Muscle of leg (tissue), 11 donors: ENCODE results near the gene KRTAP5-1. TPM values are rescaled to one million over a fixed set of nuclear protein-coding genes. Genes with fewer than 3 reads are reported as not detected.

Source experiments
- DNase-seq: peaks from one replicate; pipeline ENCODE4 v3.0.0; 2013
- H3K27ac ChIP-seq: one replicate; pipeline ENCODE4 v1.5.1; 2013; ENCODE audit warnings: mild to moderate bottlenecking, low read length, control low read depth
- H3K27me3 ChIP-seq: one replicate; pipeline ENCODE4 v1.6.1; 2013; ENCODE audit warnings: low read length; ENCODE audit not compliant: control insufficient read depth, insufficient read depth
- H3K36me3 ChIP-seq: one replicate; pipeline ENCODE4 v1.6.1; 2013; ENCODE audit warnings: low read length; ENCODE audit not compliant: control insufficient read depth, insufficient read depth
- H3K4me1 ChIP-seq: one replicate; pipeline ENCODE4 v1.6.1; 2013; ENCODE audit warnings: low read length; ENCODE audit not compliant: control insufficient read depth, insufficient read depth
- H3K4me3 ChIP-seq: one replicate; pipeline ENCODE4 v1.5.1; 2013; ENCODE audit warnings: low read length, control low read depth
- H3K9me3 ChIP-seq: replicated peaks from 2 replicates; pipeline ENCODE4 v1.6.1; 2013; ENCODE audit warnings: low read depth, low read length; ENCODE audit not compliant: control insufficient read depth
- WGBS: methylation state at CpG from one replicate; pipeline ENCODE4 v1.1.5; 2013; ENCODE audit warnings: missing lambda C conversion rate; ENCODE audit not compliant: insufficient coverage; 5-methylcytosine and 5-hydroxymethylcytosine counted together
- polyA plus RNA-seq, 8 donors: library from polyadenylated mRNA; unstranded; fragments of 120-200 nt; gene quantifications; one replicate each; pipeline versions ENCODE4 v1.2.1 to v1.2.3, GENCODE V29; 2013; ENCODE audit warnings: inconsistent platforms in 1 of 8, low replicate concordance in 1 of 8; ENCODE audit not compliant: insufficient read length in 8 of 8, insufficient read depth in 1 of 8
- total RNA-seq: library from RNA; stranded (reverse); fragments of 120-200 nt; gene quantifications from one replicate; pipeline ENCODE4 v1.2.4, GENCODE V29; 2013

Gene KRTAP5-1
- total and polyA plus RNA-seq, 9 donors, result 0.26 to 0.97 (median 0.54) TPM; not detected in 1

DNA sequence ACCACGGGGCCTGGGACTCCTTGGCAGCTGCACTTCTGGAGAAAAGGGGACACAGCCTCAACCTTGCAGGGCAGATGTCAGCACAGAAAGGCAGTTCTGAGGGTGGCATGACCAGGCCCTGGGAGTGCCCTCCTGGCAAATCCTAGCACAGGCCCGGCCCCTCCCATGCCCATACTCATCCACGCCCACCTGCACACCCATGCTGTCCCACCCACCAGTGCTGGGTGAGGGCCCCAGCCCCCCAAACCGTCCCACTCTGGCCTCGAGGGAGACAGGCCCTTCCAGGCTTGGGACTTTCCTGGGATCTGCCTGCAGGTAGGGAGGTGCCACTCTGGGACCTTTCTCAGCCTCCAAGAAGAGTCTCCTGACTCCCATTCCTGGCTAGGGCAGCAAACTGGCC is 23.1 kb downstream of the KRTAP5-1 start:
- H3K27me3 ChIP-seq, result no peaks in the 10 kb centered on the region
- no peaks in the 10 kb centered on the region for H3K9me3 ChIP-seq
- 86% methylated on average over 5 of the region's 5 CpGs for WGBS
- H3K4me3 ChIP-seq, result no peak overlapping the region
- no peak overlapping the region for H3K27ac ChIP-seq
- H3K36me3 ChIP-seq, result peaks cover 61% of the 10 kb centered on the region
- no peak for DNase-seq
- peaks cover 68% of the 10 kb centered on the region for H3K4me1 ChIP-seq

DNA sequence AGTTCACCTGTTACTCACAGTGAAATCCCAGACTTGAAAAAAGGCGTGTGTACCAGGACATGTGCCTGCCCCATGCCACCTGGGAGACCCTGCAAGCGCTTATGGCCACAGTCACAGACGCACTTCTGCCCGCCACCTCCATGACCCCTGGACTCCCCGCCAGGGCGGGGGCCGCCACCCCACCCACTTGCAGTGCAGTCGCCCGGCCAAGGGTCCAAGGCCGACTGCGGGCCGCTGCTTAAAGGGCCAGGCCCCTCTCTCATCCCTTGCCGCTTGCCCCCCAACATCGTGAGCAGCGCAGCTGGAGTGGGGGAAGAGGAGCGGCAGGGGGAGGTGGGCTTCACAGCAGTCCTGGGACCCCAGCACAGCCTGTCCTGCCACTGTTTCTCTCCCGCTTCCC is 23.8 kb downstream of the KRTAP5-1 start:
- 89% methylated on average over 13 of the region's 17 CpGs for WGBS
- Histone ChIP-seq H3K9me3 (no peaks in the 10 kb centered on the region), H3K27ac (no peak overlapping the region), H3K4me3 (no peak overlapping the region), H3K27me3 (no peaks in the 10 kb centered on the region), H3K4me1 (peaks cover 62% of the 10 kb centered on the region), H3K36me3 (peaks cover 59% of the 10 kb centered on the region)
- no peak for DNase-seq

DNA sequence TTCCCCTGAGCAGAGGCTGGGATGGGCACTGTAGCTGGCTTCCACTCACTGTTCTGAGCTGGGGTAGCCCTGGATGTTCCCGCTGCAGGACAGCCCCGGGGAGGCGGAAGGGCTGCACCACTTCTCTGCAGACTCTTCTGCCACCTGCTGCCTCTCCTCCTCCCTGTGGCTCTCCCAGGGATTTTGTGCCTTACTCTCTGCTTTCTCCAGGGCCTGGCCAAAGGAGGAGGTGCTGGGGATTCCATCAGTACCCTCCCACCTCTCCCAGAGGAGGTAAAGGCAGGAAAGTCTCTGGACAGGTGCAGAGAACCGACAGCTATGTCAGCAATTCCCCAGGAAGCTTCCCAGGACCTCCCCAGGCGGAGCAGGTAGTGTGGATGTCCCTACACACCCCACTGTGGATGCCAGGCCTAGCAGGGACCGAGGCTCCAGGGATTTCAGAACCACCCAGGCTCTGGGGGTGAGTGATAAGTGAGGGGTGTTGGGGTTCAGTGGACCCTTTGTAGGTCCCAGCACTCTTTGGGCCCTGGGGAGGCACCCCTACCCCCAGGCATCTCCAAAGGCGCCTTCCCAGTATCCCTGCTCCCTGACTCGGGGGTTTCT is 24.3 kb downstream of the KRTAP5-1 start:
- H3K27me3 ChIP-seq, result no peaks in the 10 kb centered on the region
- peaks cover 58% of the 10 kb centered on the region for H3K36me3 ChIP-seq
- H3K9me3 ChIP-seq, result no peaks in the 10 kb centered on the region
- H3K4me1 ChIP-seq, result peaks cover 59% of the 10 kb centered on the region
- 86% methylated on average over 2 of the region's 8 CpGs for WGBS
- no peak overlapping the region for H3K4me3 ChIP-seq
- H3K27ac ChIP-seq, result peak overlapping the region; percentile 89
- no peak for DNase-seq

DNA sequence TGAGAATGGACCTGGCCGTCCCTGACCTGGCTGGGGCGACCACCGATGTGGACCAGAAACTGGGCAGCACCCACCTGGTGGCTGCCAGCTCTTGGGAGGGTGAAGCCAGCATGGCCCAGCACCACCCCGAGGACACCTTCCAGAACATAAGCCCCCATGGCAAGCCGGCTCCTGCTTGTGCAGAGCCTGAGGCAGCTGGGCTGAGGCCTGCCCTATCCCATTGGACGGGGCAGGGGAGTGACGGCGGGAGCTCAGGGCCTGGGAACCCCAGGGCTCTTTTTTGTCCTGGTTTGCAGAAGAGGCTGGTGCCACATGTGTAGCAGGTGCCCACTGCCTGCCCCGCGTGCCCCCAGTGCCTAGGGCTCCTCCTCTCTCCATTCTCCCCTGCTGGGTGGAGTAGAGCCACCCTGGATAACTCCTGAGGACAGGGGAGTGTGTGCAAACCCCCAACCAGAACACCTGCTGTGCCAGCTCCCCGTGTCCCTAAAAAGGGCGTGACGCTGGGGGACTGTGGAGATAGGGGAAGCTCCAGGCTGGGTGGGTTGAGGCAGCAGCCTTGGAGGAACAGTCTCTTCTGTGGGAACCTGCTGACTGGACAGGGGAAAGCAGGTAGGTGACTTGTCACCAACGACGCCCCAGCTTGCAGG is 25.0 kb downstream of the KRTAP5-1 start:
- DNase-seq, result no peak
- Histone ChIP-seq H3K4me1 (peaks cover 54% of the 10 kb centered on the region), H3K27me3 (no peaks in the 10 kb centered on the region), H3K9me3 (no peaks in the 10 kb centered on the region), H3K27ac (peak overlapping the region; percentile 89), H3K4me3 (no peak overlapping the region), H3K36me3 (peaks cover 56% of the 10 kb centered on the region)
- WGBS, result 78% methylated on average over 8 of the region's 15 CpGs

DNA sequence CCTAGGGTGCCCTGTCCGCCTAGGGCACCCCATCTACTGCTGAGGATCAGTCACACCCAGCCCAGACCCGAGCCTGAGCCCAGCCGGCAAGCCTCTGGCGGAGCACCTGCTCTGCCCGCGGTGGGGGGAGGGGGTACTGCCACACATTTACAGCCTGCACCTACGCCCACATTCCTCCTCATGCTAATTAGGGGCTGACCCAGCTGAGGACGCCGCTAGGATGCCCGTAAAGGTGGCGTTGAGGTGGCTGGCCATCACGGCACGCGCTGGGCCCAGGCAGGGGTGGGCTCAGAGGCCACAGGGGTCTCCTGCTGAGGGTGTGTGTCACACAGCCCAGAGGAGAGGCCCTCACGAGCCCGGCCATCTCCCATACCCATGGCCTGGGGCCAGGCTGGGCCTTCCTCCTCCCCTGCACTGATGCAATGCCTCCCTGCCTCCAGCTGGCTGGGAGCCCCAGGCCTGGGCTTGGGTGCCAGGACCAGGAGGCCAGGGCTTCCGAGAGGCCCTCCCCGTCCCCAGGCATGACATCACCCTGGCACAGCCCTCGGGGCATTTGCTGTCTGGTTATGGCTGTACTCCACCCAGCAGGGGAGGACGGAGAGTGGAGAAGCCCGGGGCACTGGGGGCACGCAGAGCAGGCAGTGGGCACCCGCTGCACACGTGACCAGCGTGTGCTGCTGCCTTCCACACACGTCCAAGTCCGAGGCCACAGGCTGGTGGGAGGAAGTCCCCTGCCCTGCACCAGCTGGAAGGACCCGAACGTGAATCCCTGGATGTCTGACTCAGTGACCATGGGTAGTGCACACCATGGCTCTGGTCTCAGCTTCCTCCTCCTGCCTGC is 25.8 kb downstream of the KRTAP5-1 start:
- Histone ChIP-seq H3K27me3 (no peaks in the 10 kb centered on the region), H3K9me3 (no peaks in the 10 kb centered on the region), H3K27ac (peak overlapping the region; percentile 89), H3K4me1 (peaks cover 50% of the 10 kb centered on the region), H3K4me3 (no peak overlapping the region), H3K36me3 (peaks cover 52% of the 10 kb centered on the region)
- 50% methylated on average over 21 of the region's 29 CpGs for WGBS
- DNase-seq, result peak; percentile 90

DNA sequence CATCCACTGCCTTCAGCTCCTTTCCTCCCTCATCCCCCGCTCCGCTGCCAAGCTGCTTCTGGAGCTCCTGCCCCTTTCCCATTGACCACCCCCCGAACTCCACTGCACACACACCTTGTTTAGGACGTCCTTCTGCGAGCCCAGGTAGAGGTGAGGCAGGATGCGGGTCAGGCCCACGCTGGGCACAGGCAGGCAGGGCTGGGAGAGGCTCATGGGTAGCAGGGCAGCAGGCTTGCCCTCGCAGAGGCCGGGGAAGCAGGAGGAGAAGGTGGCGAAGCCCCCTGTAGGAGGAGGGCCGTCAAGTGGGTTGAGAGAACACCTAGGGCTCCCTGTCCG is 26.3 kb downstream of the KRTAP5-1 start:
- H3K4me3 ChIP-seq, result peak overlapping the region; percentile 10

DNA sequence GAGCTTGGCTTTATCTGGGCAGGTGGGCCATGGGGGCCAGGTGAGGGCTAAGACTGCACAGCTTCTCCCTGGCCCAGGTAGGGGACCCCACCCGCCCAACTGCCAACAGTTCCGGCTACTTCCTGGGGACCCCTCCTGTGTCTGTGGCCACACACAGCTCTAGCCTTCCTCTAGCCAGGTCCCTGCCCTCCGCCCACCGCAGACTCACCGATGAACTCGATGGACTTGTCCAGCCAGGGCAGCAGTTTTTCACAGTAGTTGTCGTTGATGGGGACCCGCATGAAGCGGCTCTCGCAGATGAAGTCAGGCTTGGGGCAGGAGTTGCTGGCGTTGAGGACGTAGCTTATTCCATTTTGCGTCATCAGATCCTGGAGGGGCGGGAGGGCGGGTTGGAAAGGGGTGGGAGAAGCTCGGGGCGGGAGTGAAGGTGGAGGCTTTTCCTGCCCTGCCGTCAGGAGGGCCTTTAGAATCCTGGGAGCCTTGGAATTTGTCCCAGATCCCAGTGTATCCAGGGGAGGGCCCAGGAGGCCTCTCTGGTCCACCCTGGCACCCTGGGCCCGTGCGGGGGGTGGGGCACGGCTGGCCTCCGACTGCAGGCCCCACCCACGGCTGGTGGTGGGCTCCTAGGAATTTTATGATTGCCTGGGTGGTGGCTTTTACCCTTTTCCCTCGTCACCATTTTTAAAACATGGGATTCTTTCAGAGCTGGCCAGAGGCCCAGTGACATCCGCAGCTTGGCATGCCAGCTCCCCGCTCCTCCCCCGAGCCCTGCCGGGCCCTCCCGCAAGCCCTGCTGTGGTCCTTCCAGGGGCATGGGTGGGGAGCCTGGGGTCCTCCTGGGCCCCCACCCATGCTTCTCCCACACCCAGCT is 26.9 kb downstream of the KRTAP5-1 start:
- Histone ChIP-seq H3K36me3 (peaks cover 40% of the 10 kb centered on the region), H3K4me1 (peaks cover 43% of the 10 kb centered on the region), H3K27ac (peak overlapping the region; percentile 89), H3K27me3 (no peaks in the 10 kb centered on the region), H3K9me3 (no peaks in the 10 kb centered on the region), H3K4me3 (peak overlapping the region; percentile 10)
- WGBS, result 46% methylated on average over 20 of the region's 29 CpGs
- DNase-seq, result peak; percentile 65

More for the DNA sequence above, 26.3 kb downstream of the KRTAP5-1 start:
- Histone ChIP-seq H3K36me3 (peaks cover 47% of the 10 kb centered on the region), H3K9me3 (no peaks in the 10 kb centered on the region), H3K27ac (peak overlapping the region; percentile 89), H3K27me3 (no peaks in the 10 kb centered on the region), H3K4me1 (peaks cover 44% of the 10 kb centered on the region)
- 74% methylated on average over 9 of the region's 12 CpGs for whole genome bisulfite sequencing
- no peak for DNase-seq

DNA sequence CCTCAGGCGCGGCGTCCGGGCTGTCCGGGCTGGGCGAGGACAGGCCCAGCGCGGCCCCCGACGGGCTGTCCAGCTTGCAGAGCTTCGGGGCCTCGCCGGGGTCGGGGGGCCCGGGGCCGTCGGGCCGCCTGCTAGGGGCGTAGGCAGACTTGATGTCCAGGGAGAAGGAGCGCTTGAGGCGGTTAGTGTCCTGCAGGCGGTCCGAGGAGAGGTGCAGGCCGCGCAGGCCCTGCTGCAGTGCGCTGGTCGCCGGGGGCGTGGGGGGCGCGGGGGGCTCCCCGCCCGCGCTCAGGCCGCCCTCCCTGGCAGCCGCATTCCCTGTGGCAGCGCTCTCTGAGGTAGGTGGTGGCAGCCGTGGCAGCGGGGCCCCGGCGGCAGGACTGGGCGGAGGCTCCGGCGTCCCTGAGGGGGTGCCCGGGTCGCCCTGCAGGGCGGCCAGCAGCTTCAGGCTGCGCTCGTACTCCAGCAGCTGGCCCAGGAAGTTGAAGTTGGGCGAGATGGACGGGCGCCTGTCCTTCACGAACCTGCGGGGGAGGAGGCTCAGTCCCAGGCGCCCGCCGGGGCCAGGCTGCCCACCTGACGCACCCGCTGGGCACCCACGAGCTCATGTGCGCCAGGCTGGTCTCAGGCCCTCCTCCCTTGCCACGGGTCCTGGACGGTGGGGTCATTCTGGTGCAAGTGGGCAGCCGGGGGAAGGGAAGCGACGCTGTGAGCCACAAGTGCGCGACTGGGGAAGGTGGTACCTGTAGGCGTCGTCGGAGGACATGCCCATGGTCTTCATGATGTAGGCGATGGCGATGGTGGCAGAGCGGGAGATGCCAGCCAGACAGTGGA is 27.8 kb downstream of the KRTAP5-1 start:
- H3K27ac ChIP-seq, result peak overlapping the region; percentile 67
- DNase-seq, result no peak
- peaks cover 32% of the 10 kb centered on the region for H3K36me3 ChIP-seq
- no peaks in the 10 kb centered on the region for H3K27me3 ChIP-seq
- peaks cover 50% of the 10 kb centered on the region for H3K4me1 ChIP-seq
- H3K9me3 ChIP-seq, result no peaks in the 10 kb centered on the region
- H3K4me3 ChIP-seq, result no peak overlapping the region
- WGBS, result 75% methylated on average over 74 of the region's 74 CpGs

DNA sequence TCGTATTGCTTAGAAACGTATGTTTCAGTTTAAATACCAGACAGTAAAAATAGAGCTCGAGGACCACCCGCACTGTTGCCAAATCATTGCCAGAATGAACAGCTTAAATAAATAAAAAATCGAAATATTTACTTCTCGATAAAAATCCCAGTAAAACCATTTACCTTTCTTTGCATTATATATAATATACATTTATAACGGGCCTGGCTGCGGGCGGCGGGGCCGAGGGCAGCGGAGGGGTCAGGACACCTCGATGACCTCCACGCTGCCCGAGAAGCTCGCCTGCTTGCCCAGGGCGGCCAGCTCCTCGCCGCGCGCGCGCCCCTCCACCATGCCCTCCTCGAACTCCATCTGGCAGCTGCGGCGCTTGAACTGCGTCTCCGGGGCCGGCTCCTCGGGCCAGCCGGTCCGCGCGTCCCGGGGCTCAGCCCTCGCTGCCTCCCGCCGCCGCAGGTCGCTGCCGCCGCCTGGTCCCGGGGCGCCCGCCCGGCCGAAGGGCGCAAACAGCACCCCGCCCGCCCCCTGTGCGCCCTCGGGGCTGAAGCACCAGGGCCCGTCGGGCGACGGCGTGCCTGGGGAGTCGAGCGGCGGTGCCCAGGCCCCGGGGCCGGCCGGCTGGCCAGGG is 28.7 kb downstream of the KRTAP5-1 start:
- no peaks in the 10 kb centered on the region for H3K9me3 ChIP-seq
- H3K4me3 ChIP-seq, result no peak overlapping the region
- no peak overlapping the region for H3K27ac ChIP-seq
- peaks cover 51% of the 10 kb centered on the region for H3K4me1 ChIP-seq
- H3K36me3 ChIP-seq, result peaks cover 23% of the 10 kb centered on the region
- H3K27me3 ChIP-seq, result no peaks in the 10 kb centered on the region
- DNase-seq, result no peak
- 60% methylated on average over 60 of the region's 63 CpGs for WGBS
